GM18868 (cell line): ENCODE data around the gene BMPR1A.
A peak's percentile ranks its signal among the peaks of the same experiment; 100 is the strongest.

ENCODE experiments used
- ATAC-seq: cut with Tn5 transposase; IDR thresholded peaks from one replicate; pipeline ENCODE4 v1.9.1; 2021; ENCODE audit warnings: mild to moderate bottlenecking, moderate library complexity; ENCODE audit not compliant: unreplicated experiment

Gene BMPR1A

DNA sequence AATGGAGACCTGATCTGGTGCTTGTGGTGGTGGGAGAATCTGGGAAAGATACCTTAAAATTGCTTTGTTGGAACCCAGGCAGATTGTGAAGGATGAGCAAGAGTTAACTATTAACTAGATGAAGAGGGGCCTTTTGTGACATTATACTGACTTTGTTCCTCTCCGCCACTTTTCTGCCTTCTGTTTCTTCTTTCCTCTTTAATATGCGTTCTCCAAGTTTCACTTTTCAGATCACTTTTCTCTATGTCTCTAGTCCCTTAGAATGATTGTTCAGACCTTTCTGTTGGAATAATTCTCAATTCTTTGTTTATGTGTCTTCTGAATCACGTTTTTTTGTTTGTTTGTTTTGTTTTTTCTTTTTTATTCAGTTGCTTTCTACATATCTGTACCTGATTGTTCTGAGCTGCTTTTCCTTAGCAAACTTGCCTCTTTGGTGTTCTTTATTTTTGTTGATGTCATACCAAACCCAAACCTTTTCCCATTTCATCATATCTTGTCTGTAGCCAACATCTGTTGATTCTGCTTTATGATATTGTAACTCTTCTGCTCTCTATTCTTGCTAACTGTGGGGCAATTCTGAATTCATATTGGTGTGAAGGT, 2.8 kb downstream of the BMPR1A start:
- no peak for ATAC-seq

- ATAC-seq, result no peak
Measured at GRCh38 chr10:86763404-86763803, 7.0 kb downstream of the BMPR1A start.

DNA sequence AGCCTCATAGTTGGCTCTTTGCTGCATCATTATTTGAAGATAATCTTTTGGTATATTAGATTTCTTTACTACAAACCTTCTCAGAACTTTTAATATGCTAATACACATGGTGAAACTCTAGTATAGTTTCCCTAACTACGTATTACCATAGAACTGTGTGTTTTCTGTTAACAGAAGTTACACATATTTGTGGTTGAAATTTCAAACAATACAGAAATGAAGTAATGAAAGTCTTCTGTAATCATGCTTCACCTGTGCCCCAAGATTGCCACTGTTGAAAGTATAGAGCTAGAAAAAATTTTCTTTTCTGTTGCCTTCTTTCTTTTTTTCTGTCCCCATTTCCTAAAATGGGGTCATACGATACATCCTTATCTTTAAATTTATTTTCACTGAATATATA, 9.1 kb downstream of the BMPR1A start:
- ATAC-seq, result no peak

GRCh38 chr10:86768412-86769062, 12.1 kb downstream of the BMPR1A start:
- ATAC-seq, result no peak

- no peak for ATAC-seq
Measured at GRCh38 chr10:86769991-86770390, 13.6 kb downstream of the BMPR1A start.

DNA sequence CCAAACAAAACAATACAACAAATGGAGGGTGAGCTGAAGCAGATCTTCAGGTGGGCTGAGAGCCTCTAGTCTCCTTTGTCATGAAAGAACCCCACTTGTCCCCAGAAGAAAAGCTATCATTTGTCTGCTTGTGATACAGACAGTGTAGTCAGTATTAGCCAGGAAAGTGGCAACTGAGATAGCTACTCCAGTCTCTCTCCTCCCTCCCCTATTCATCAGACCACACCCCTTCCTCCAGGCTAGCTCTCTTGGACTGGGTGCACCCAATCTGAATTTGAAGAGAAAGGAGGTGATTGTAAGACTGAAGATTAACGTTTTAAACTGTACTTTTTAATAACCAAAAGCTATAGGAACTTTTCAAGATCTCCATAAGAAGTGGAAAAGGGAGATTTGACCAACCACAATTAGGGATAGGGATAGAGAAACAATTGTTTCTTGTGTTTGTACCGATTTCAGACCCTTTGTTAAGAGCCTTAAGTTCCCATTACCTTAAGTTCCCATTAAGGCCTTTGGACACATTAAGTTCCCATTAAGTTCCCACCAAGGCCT, 14.1 kb downstream of the BMPR1A start:
- peak; percentile 52 for ATAC-seq

DNA sequence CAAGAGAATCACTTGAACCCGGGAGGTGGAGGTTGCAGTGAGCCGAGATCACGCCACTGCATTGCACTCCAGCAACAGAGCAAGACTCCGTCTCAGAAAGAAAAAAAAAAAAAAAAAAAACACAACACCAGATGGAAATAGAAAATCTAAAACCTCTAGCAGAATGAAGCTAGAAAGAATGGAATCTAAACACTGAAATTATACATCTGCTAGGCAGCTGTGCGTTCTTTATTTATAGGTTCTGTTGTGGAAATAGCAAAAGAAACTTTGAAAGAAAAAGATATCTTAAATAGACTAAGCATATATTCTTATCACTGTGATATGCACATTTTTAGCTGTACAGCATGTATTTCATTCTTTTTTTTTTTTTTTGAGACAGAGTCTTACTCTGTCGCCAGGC, 17.1 kb downstream of the BMPR1A start:
- ATAC-seq, result no peak

GRCh38 chr10:86775056-86775869, 18.8 kb downstream of the BMPR1A start:
- ATAC-seq, result peak; percentile 86

DNA sequence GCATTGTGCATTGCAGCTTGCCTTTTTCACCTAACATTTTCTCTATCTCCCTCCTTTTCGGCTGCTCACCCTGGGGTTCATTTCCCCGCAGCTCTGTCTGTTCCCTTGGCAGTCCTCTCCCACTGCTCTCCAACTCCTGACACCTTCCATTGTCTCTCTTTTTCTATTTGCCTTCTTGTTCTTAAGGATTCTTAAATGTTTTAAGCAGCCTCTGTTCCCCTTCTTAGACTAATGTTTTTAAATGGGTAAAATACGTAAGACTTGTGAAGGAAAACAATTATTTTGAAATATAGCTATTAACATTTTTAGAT, 19.4 kb downstream of the BMPR1A start:
- no peak for ATAC-seq

- no peak for ATAC-seq
Measured at GRCh38 chr10:86779220-86780017, 23.0 kb downstream of the BMPR1A start.

GRCh38 chr10:86782701-86783418, 26.4 kb downstream of the BMPR1A start:
- peak; percentile 92 for ATAC-seq

DNA sequence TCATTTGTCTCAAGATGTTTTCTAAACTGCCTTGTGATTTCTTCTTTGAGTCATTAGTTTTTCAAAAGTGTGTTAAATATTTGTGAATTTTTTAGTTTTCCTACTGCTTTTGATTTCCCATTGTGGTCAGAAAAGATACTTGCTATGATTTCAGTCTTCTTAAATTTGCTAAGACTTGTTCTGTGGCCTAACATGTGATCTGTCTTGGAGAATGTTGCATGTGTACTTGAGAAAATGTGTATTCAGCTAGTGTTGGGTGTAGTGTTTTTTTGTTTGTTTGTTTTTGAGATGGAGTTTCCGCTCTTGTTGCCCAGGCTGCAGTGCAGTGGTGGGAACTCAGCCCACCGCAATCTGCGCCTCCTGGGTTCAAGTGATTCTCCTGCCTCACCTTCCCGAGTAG, 28.6 kb downstream of the BMPR1A start:
- no peak for ATAC-seq

- ATAC-seq, result no peak
Measured at GRCh38 chr10:86785968-86786367, 29.5 kb downstream of the BMPR1A start.

DNA sequence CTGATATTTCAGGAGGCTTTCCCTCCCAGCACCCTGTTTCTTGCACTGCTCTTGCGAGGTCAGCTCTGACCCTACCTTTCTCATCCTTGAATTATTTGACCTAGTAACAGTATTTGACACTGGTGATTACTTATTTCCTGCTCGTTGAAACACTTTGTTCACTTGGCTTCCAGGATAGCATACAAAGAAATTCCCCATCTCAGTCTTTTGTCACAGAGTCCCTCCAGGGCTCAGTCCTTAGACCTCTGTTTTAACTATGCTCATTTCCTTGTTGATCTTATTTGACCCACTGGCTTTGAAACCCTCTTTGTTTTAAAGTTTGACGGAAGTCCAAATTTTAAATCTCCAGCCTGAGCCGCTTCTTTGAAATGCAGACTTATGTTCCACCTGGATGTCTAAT, 29.9 kb downstream of the BMPR1A start:
- ATAC-seq, result no peak

DNA sequence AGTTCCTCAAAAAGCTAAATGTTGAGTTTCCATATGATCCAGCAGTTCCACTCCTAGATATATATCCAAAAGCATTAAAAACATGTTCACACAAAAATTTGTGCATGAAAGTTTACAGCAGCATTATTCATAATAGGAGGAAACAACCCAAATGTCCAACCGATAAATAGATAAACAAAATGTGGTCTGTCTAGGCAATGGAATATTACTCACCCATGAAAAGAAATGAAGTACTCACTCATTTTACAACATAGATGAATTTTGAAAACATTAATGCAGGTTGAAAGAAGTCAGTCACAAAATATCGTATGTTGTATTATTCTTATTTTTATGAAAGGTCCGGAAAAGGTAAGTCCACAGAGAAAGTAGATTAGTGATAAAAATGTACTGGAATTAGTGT, 34.0 kb downstream of the BMPR1A start:
- ATAC-seq, result no peak

DNA sequence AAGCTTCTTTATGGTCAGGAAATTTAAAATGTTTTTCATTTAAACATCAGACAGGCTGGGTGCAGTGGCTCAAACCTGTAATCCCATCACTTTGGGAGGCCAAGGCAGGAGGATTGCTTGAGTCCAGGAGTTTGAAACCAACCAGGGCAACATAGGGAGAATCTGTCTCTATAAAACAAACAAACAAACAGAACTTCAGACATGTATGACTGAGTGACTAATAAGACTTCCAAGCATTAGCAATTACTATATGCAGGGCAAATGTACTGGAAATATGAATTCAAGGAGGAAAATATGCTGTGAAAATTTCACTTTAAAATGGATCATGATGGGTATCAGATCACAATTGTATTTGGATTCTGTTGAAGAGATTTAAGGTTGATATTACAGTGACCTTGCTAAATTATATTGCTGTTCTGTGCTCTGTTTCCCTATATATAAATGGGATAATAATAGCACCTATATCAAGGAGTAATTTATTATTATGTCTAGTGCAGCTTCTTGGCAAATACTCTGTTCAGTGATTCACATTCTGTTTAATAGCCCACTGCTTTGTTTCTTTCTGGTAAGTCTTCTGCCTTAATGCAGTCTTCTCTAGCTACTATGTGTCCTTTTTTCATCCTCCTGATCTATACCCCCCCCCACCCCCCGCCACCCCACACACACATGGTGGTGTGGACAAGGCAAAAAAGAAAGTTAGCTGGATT, 36.2 kb downstream of the BMPR1A start:
- no peak for ATAC-seq

GRCh38 chr10:86793696-86794095, 37.3 kb downstream of the BMPR1A start:
- ATAC-seq, result no peak

DNA sequence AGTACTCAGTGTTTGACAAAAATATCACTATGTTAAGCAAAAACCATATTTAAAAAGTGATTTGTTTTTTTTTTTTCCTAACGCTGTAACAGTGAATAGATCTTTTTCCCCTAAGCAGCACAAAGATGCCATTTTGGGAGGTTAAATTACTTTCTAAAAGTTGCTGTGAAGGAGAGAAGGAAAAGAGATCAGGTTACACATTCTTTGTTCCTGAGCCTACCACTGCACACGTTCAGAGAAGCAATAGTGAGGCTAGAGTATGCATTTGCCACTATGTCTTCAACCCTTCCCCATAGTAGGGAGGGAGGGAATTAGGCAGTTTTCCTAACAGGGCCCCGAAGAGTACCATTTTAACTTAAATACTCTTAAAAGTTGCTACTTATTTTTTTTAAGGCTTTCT, 38.9 kb downstream of the BMPR1A start:
- ATAC-seq, result no peak

DNA sequence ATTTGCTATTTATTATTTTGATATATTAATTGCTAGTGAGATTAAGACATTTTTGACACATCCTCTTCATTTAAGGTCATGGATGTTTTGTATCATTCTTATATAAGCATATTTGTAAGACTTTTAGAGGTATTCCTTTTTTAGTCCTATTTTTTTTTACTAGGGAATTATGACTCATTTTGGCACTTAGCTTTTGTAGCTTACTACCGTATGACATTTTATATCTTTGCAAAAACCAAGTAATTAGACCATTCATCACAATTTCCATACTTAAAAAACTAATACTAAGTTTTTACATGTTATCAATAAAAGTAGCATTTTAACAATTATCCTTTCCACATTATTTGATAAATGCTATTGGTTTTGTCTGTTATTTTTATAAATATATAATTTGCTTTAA, 41.6 kb downstream of the BMPR1A start:
- ATAC-seq, result no peak

GRCh38 chr10:86798611-86799010, 42.2 kb downstream of the BMPR1A start:
- ATAC-seq, result peak; percentile 87
